Spinal cord (tissue), 10 donors: ENCODE data around the gene POLRMT. TPM values are rescaled to one million over a fixed set of nuclear protein-coding genes. Genes with fewer than 3 reads are reported as not detected.

ENCODE experiments used
- DNase-seq, 6 donors: peaks; one replicate each; pipeline versions ENCODE4 v3.0.0 to v3.0.0-alpha.2; 2013 to 2015; ENCODE audit warnings: low spot score in 6 of 6, low read depth in 4 of 6
- H3K27ac ChIP-seq: one replicate; pipeline ENCODE4 v1.5.1; 2013; ENCODE audit warnings: low read depth, low read length, control low read depth
- H3K27me3 ChIP-seq: one replicate; pipeline ENCODE4 v1.6.1; 2013; ENCODE audit warnings: low read length; ENCODE audit not compliant: control insufficient read depth, insufficient read depth
- H3K36me3 ChIP-seq: one replicate; pipeline ENCODE4 v1.6.1; 2013; ENCODE audit warnings: low read length; ENCODE audit not compliant: control insufficient read depth, insufficient read depth
- H3K4me1 ChIP-seq: one replicate; pipeline ENCODE4 v1.6.1; 2013; ENCODE audit warnings: low read length; ENCODE audit not compliant: control insufficient read depth, insufficient read depth
- H3K4me3 ChIP-seq: one replicate; pipeline ENCODE4 v1.5.1; 2013; ENCODE audit warnings: low read depth, low read length, control low read depth
- H3K9me3 ChIP-seq: one replicate; pipeline ENCODE4 v1.6.1; 2013; ENCODE audit warnings: low read length; ENCODE audit not compliant: control insufficient read depth, insufficient read depth
- WGBS: methylation state at CpG from one replicate; pipeline ENCODE4 v1.1.5; 2013; ENCODE audit warnings: missing lambda C conversion rate; ENCODE audit not compliant: insufficient coverage; 5-methylcytosine and 5-hydroxymethylcytosine counted together
- polyA plus RNA-seq, 2 donors: library from polyadenylated mRNA; unstranded; fragments of 120-200 nt; gene quantifications; one replicate each; pipeline ENCODE4 v1.2.1, GENCODE V29; 2013; ENCODE audit not compliant: insufficient read length in 2 of 2
- total RNA-seq, 2 donors: library from RNA; depleted of rRNA in 1 of 2; stranded (reverse); fragments of 120-200 nt in 1 of 2; fragments of >200 nt in 1 of 2; gene quantifications; one replicate each; pipeline versions ENCODE4 v1.2.3 to v1.2.4, GENCODE V29; 2013 to 2014
- donor health status: healthy.

The POLRMT gene
- total and polyA plus RNA-seq, 4 donors = 11.8 to 54.2 (median 46.2) TPM

DNA sequence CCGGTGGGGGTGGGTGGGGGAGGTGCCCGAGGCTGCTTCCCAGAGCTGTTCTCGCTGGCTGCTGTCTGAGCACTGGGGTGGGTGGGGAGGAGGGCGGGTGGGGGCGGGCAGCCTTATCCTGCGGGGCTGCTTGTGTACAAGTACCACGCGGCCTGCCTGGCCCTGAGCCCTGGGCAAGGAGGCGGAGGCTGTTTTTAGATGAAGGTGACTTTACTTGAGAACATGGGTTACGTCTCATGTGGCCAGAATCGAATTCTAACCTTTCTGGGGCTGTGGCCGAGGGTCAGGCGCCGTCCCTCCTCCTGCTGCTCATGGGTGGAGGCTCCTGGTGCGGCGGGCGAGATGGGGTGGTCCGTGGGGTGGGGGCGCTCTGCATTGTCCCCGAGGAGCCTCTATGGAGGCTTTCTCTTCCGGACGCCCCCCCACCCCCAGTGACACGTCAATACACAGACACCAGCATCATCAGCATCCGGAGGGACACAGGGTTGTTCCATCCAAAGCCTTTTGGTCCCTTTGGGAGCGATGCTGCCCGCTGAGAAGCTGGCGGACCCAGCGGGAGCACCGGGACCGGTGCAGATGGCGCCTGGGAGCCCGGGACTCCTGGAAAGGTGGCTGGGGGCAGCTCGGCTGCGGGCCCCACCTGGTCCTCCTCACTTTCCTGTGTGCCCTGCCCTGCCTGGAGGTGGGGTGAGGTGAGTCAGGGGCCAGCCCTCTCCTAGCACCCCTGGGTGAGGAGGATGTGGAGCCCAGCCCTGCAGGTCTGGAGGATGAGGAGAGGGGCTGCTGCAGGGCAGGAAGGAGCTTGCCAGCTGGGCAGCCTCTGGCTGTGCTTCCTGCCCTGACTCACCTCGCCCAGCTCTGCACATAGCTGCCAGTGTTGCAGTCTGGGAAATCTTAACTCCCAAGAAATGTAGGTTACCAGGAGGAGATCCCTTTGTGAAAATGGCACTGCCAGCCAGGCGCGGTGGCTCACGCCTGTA is 57.5 kb downstream of the POLRMT start:
- Histone ChIP-seq H3K4me1 (peaks cover 60% of the 10 kb centered on the region), H3K4me3 (no peak overlapping the region)
- WGBS = 62% methylated on average over 33 of the region's 38 CpGs

DNA sequence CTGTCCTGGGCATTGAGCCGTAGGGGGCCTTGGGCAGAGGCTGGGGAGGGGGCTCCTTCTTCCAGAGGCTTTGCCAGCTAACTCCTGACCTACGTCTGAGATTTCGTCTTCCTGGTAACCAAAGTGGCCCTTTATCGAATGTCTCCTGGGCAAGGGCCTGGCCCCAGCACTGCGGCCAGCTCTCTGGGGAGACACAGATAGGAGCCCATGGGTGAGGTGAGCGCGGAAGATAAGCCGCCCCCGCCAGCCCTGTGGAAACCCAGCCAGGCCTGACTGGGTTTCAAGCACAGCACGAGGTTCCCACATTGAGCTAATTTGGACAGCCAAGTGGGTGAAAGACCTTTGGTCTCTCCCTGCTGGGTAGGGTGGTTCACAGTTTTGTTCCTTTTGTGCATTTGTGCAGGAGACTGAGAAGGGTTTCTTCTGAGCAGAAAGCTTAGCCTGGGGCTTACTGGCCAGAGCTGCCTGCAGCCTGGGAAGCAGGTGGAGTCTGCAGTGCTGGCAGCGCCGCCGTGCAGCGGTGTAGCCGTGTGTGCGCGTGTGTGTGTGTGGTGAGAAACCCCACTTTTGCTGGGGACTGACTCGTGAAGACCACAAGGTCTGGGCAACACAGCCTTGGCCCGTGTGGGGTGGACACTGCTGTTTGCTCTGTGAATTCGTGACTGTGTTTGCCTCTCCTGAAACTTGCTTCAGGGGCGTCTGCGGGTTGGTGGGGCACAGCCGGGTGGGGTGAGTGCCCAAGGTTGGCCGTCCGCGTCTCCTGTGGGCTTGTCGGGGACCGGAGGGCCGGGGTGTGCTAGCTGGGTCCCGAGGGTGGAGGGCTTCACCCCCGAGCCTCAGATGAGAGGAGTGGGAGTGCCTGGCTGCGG is 58.4 kb downstream of the POLRMT start:
- 28% methylated on average over 30 of the region's 32 CpGs for WGBS
- Histone ChIP-seq H3K36me3 (peaks cover 46% of the 10 kb centered on the region), H3K27me3 (peaks cover 7% of the 10 kb centered on the region), H3K4me1 (peaks cover 62% of the 10 kb centered on the region), H3K4me3 (peak overlapping the region; percentile 24), H3K27ac (peak overlapping the region; percentile 67), H3K9me3 (no peaks in the 10 kb centered on the region)
- peak in 2 of 6 donors; percentile 64 to 68 for DNase-seq

More for the DNA sequence above, 57.5 kb downstream of the POLRMT start:
- peak overlapping the region; percentile 67 for H3K27ac ChIP-seq
- peak in 1 of 6 donors; percentile 35 for DNase-seq
- peaks cover 55% of the 10 kb centered on the region for H3K36me3 ChIP-seq
- peaks cover 6% of the 10 kb centered on the region for H3K27me3 ChIP-seq
- H3K9me3 ChIP-seq = no peaks in the 10 kb centered on the region

DNA sequence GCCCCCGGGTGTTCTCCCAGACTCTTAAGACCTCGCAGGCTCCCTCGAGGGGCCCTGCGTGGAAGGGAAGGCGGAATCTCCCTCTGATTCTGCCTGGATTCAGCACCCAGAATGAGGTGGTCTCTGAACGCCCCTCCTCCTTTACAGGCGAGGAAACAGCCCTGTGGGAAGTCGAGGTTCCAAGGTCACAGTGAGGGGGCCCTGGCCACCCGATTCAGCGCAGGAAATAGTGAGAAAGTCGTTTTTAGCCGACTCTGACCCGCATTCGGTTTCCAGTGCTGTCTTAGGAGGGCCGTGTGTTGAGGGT is 59.9 kb downstream of the POLRMT start:
- H3K4me3 ChIP-seq = peak overlapping the region; percentile 81
- no peaks in the 10 kb centered on the region for H3K9me3 ChIP-seq
- peak overlapping the region; percentile 84 for H3K27ac ChIP-seq
- peaks cover 59% of the 10 kb centered on the region for H3K4me1 ChIP-seq
- peaks cover 33% of the 10 kb centered on the region for H3K36me3 ChIP-seq
- no peak for DNase-seq
- H3K27me3 ChIP-seq = peaks cover 7% of the 10 kb centered on the region
- under 1% methylated on average over 13 of the region's 15 CpGs for WGBS

DNA sequence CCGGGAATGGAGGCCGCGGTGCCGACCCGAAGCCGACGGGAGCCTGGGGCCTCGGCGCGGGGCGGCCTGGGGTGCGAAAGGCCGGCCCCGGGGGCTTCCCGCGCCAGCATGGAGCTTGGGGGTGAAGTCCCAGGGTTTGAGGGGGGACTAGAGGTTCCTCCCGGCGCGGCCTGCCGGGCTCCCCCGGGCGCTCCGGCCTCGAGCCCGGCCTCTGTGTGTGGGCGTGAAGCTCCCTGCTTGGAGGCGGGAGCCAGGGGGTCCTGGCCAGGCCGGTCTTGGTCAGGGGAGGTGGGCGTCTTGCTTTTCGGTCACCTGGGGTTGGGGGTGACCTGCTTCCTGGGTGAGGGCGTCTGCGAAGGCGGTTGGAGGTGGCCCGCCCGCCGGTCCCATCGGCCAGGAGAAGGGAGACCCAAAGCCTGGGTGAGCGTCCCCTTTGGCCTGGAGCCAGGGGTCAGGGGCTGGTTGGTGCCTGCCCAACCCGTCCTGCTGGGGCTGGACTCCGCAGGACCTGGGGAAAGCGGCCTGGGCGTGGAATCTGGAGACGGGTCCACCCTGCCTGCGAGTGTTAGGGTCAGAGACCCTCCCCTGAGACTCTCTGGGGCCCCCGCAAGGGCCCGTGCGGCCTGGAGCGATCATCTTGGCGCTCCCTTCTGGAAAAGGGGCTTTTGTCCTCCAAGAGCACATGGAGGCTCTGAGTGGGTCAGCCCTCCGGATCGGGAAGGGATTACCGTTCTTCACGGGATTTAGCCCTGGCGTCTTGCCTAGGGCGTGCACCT is 60.4 kb downstream of the POLRMT start:
- peak in 2 of 6 donors; percentile 34 to 70 for DNase-seq
- WGBS = 0% methylated on average over 55 of the region's 55 CpGs
- Histone ChIP-seq H3K36me3 (peaks cover 28% of the 10 kb centered on the region), H3K4me1 (peaks cover 59% of the 10 kb centered on the region), H3K27ac (peak overlapping the region; percentile 84), H3K27me3 (peaks cover 7% of the 10 kb centered on the region), H3K9me3 (no peaks in the 10 kb centered on the region), H3K4me3 (peak overlapping the region; percentile 81)

DNA sequence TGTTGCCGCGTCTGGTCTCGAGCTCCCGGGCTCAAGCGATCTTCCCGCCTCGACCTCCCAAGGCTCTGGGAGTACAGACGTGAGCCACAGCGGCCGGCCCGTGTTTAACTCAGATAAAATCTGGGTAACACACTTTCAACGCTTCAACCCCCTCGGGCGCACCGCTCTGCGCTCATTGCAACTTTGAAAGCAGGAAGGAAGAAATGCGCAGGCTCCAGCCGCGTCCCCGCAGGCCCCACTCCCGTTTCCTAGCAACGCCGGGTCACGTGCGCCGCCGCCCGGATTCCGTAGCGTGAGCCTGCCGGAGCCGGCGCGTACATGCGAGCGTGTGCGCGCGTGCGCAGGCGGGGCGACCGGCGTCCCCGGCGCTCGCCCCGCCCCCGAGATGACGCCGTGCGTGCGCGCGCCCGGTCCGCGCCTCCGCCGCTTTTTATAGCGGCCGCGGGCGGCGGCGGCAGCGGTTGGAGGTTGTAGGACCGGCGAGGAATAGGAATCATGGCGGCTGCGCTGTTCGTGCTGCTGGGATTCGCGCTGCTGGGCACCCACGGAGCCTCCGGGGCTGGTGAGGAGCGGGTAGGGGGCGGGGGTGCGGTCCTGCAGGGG is 61.1 kb downstream of the POLRMT start, which contains the start of gene BSG:
Gene BSG (plus strand): TSS at position 457 of the 603 bp plus-strand sequence. CDS start 39 bp downstream, at position 496.
- under 1% methylated on average over 79 of the region's 79 CpGs for WGBS
- Histone ChIP-seq H3K4me3 (peak within 1 kb of the TSS; percentile 81), H3K36me3 (peaks cover 21% of the 10 kb centered on the region), H3K4me1 (peaks cover 58% of the 10 kb centered on the region), H3K9me3 (no peaks in the 10 kb centered on the region), H3K27me3 (peaks cover 7% of the 10 kb centered on the region), H3K27ac (peak within 1 kb of the TSS; percentile 92)
- DNase-seq = peak; percentile 86 to 99 (median 96)

DNA sequence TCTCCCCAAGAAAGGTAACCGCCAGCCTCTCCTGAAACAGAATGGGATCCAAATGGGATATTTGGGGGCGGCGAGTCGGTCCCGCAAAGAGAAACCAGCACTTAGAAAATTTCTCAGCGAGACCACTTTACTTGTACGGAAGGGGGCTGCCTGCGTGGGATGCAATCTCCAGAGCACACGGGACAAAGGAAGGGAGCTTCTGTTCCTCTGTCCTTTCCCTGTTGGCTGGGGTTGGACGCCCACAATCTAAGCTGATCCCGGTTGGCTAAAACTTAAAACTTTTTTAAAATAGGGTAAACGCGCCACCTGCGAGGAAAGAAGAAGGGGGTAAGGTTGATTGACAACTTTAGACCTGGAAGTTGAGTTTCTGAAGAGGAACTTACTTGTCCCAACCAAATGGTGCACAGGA is 61.8 kb downstream of the POLRMT start:
- peak in 2 of 6 donors; percentile 20 to 49 for DNase-seq
- 0% methylated on average over 9 of the region's 14 CpGs for WGBS
- Histone ChIP-seq H3K27me3 (peaks cover 7% of the 10 kb centered on the region), H3K36me3 (peaks cover 14% of the 10 kb centered on the region), H3K4me1 (peaks cover 51% of the 10 kb centered on the region), H3K9me3 (no peaks in the 10 kb centered on the region), H3K4me3 (peak overlapping the region; percentile 71), H3K27ac (peak overlapping the region; percentile 92)

DNA sequence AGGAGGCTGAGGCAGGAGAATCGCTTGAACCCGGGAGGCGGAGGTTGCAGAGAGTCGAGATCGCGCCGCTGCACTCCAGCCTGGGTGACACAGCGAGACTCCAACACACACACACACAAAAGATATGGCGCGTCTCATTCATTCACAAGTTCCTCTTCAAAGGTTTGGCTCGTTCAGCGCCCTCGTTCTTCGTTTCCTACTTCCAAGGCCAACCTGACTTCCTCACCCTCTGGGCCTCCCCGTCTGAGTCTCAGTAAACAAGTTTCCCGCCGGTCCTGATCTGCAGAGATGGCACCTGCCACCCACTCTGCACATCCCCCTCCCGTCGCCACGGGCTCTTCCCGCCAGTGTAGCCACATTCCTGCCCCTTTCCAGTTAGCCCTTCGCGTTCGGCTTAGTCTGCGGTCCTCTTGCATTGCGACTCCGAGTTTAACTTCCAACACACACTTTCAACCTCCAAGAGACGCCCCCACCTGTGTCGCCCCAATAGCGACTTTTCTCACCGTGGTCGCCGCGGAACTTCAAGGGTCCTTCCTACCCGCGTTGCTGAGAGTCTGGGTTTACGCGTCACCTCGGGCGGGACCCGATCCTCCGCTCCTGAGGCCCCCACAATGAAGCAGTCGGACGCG is 62.3 kb downstream of the POLRMT start:
- Histone ChIP-seq H3K4me3 (peak overlapping the region; percentile 71), H3K27ac (peak overlapping the region; percentile 92), H3K36me3 (peaks cover 9% of the 10 kb centered on the region), H3K9me3 (no peaks in the 10 kb centered on the region), H3K27me3 (peaks cover 7% of the 10 kb centered on the region), H3K4me1 (peaks cover 46% of the 10 kb centered on the region)
- peak in 2 of 6 donors; percentile 3 to 38 for DNase-seq
- WGBS = 5% methylated on average over 44 of the region's 45 CpGs

DNA sequence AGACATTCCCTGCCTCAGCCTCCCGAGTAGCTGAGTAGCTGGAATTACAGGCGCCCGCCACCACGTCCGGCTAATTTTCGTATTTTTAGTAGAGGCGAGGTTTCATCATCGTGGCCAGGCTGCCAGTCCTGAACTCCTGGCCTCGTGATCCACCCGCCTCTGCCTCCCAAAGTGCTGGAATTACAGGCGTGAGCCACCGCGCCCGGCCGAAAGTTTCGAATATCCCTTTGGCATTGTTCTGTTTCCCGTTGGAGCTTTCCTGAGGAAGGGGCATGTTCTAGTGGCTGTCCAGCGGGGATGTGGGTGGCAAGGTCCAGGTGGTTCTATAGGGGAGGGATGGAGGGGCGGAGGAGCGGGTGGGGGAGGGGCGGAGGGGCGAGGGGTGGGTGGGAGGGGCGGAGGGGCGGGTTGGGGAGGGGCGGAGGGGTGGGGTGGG is 63.1 kb downstream of the POLRMT start:
- no peak overlapping the region for H3K27ac ChIP-seq
- H3K4me1 ChIP-seq = peaks cover 38% of the 10 kb centered on the region
- H3K9me3 ChIP-seq = no peaks in the 10 kb centered on the region
- peaks cover 7% of the 10 kb centered on the region for H3K27me3 ChIP-seq
- no peak for DNase-seq
- WGBS = 91% methylated on average over 14 of the region's 25 CpGs
- no peak overlapping the region for H3K4me3 ChIP-seq
- H3K36me3 ChIP-seq = peaks cover 4% of the 10 kb centered on the region
